G401 (cell line): Measurements from ENCODE around the gene ZGPAT. TPM values are rescaled to one million over a fixed set of nuclear protein-coding genes. Genes with fewer than 3 reads are reported as not detected.

ENCODE experiments used
- total RNA-seq: library from RNA; depleted of rRNA; stranded (reverse); fragments of >200 nt; shearing (Covaris generic); gene quantifications from 2 replicates; pipeline ENCODE4 v1.2.3, GENCODE V29; 2014; rRNA removed

Gene ZGPAT
- total RNA-seq, 1 experiment from 2014 or later: 52.7 TPM

Other genes with a start within 250 kb of the ZGPAT start
- gene KCNQ2, start 235.4 kb upstream of the ZGPAT start, total RNA-seq: 133 and 160 TPM in 2 replicates
- gene EEF1A2, start 209.0 kb upstream of the ZGPAT start, total RNA-seq: 47.5 and 58.1 TPM in 2 replicates
- 31.9 and 38.0 TPM in 2 replicates for gene PPDPF, start 187.3 kb upstream of the ZGPAT start, total RNA-seq
- gene PTK6, start 170.7 kb upstream of the ZGPAT start, total RNA-seq: 0.10 TPM in 1 of 2 replicates, not detected in the other
- gene SRMS, start 160.3 kb upstream of the ZGPAT start, total RNA-seq: not detected in 2 replicates
- gene FNDC11, start 153.9 kb upstream of the ZGPAT start, total RNA-seq: 0.86 and 1.4 TPM in 2 replicates
- 10.1 and 14.3 TPM in 2 replicates for gene HELZ2, start 133.8 kb upstream of the ZGPAT start, total RNA-seq
- 19.3 and 19.7 TPM in 2 replicates for gene GMEB2, start 80.9 kb upstream of the ZGPAT start, total RNA-seq
- 179 and 180 TPM in 2 replicates for gene STMN3, start 54.6 kb upstream of the ZGPAT start, total RNA-seq
- 18.5 and 18.7 TPM in 2 replicates for gene RTEL1, start 49.7 kb upstream of the ZGPAT start, total RNA-seq
- gene TNFRSF6B, start 11.4 kb upstream of the ZGPAT start, total RNA-seq: not detected in 2 replicates
- 33.0 and 36.7 TPM in 2 replicates for gene ARFRP1, start 63 bp upstream of the ZGPAT start, total RNA-seq
- 12.6 and 15.1 TPM in 2 replicates for gene LIME1, start 28.6 kb downstream of the ZGPAT start, total RNA-seq
- gene SLC2A4RG, start 31.7 kb downstream of the ZGPAT start, total RNA-seq: 71.8 and 118 TPM in 2 replicates
- gene ZBTB46, start 123.2 kb downstream of the ZGPAT start, total RNA-seq: 39.7 and 42.5 TPM in 2 replicates
- gene ABHD16B, start 153.5 kb downstream of the ZGPAT start, total RNA-seq: 0.74 TPM in 1 of 2 replicates, not detected in the other
- gene TPD52L2, start 157.2 kb downstream of the ZGPAT start, total RNA-seq: 129 and 141 TPM in 2 replicates
- gene DNAJC5, start 187.1 kb downstream of the ZGPAT start, total RNA-seq: 38.6 and 43.6 TPM in 2 replicates
- 19.9 and 20.1 TPM in 2 replicates for gene UCKL1, start 248.4 kb downstream of the ZGPAT start, total RNA-seq